Hippocampal formation (tissue), 2 donors: ENCODE measurements around the gene ZNF853.

Experiments
- DNase-seq, 2 donors: peaks; one replicate each; lab custom pipeline; 2025; lab: John Stamatoyannopoulos, UW

Gene ZNF853

DNA sequence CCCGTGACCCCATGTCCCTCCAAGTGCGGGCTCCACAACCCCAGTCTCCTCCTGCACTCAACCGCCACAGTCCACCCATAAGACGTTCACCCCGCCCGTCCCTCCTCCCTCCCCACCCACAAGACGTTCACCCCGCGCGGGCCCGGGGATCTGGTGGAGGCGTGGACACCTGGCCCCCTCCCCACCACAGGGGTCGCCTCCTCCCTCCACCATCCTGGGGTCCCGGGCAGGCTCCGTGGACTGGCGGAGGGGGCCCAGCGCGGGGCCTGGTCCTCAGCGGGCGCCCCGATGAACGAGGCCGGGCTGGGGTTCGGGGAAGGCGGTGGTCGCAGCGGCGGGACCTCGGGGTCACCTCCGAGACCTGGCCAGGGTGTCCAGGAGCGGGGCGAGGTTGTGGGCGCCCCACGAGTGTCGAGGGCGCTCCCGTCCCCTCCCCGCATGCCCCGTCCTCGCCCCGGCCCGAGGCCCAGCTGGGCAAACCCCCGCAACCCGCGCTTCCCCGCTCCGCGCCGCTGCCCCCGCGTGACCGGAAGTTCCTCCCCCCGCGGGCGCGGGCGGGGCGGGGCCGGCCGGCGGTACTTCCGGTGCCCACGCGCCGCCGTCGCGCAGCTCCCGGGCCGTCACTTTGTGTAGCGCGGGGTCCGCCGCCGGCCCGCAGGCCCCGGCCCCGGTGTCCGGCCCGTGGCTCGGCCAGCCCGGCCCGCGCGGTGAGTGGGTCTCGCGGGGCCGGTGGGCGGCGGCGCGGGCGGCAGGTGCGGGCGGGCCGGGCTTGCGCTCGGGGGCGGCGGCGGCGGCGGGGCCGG, 21.5 kb downstream of the ZNF853 start, which contains the start of gene ZNF316:
Gene ZNF316, plus strand, starts transcription at position 578 of the 803 bp plus-strand sequence. CDS start 5,092 bp downstream, outside the sequence.
- peak; percentile 37 to 39 for DNase-seq

DNA sequence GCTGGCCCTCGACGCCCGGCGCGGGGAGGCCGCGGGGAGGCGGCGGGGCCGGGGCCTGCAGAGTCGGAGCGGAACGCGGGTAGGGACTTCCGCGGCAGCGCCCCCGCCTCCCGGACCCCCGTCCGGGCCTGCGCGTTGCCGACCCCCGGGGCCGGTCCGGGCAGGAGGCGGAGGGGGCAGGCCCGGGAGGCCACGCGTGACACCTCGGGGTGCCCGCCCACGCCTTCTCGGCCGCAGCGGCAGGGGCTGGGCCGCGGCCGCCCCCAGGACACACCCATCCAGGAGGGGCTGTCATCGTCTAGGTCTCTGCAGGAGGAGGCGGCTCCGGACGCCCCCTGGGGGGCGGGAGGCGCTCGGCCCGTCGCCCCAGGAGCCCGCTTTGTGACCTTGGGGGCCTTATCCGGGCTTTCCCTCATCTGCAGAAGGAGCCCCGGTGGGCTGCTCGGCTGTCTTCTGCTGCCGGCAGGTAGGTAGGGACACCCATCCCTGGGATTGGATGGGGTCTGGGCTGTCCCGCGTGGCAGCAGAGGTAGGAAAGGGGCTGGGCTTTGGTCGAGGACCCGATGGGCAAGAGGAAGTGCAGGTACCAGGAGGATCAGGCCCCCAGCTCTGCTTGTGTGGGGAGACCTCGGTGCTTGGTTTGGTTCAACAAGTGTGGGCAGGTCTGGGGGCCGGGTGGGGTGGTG, 22.3 kb downstream of the ZNF853 start:
- DNase-seq, result no peak

DNA sequence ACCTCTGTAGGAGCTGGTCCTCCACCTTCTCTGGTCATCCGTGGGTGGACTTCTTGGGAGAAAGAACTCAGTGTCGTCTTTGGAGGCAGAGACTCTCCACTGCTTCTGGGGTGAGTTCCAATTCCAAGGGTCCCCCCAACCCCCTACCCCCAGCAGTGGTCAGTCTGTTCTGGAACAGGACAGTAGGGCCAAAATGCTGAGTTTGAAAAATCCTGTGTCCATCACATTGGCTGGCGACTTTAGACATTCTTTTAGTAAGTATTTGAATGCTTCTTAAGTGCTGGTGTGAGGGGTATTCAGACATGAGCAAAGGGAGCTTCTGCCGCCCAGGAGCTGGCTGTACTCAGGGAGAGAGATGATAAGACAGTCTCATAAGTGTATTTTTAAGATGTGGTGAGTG, 23.6 kb downstream of the ZNF853 start:
- no peak for DNase-seq

DNA sequence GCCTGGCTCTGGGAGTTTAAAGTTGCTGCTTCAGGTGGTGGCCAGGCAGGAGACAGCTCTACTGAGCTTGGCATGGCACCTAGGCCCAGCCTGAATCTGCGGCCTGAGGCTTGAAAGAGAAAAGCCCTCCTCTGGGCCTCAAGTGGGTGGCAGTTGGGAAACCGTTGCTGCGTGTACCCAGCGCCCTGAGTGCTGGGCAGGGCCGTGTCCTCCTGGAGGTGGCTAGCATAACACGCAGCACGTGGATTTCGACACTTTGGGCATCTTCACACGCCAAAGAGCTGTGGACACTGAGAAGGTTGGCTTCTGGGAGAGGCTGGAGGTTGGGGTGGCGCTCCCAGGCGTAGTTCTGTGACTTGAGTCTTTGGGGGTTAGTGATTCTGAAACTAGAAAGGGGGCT, 24.2 kb downstream of the ZNF853 start:
- no peak for DNase-seq

DNA sequence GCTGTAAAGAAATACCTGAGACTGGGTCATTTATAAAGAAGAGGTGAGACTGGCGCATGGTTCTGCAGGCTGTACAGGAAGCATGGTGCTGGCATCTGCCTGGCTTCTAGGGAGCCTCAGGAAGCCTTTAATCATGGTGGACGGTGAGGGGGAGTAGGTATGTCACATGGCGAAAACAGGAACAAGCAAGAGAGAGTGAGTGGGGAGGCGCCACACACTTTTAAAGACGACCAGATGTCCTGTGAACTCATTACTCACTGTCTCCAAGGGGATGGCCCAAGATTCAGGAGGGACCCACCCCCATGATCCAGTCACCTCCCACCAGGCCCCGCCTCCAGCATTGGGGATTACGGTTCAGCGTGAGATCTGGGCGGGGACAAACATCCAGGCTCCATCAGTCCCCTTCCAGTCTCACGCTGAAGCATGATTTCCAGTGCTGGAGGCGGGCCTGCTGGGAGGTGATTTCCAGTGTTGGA, 24.9 kb downstream of the ZNF853 start:
- no peak for DNase-seq

DNA sequence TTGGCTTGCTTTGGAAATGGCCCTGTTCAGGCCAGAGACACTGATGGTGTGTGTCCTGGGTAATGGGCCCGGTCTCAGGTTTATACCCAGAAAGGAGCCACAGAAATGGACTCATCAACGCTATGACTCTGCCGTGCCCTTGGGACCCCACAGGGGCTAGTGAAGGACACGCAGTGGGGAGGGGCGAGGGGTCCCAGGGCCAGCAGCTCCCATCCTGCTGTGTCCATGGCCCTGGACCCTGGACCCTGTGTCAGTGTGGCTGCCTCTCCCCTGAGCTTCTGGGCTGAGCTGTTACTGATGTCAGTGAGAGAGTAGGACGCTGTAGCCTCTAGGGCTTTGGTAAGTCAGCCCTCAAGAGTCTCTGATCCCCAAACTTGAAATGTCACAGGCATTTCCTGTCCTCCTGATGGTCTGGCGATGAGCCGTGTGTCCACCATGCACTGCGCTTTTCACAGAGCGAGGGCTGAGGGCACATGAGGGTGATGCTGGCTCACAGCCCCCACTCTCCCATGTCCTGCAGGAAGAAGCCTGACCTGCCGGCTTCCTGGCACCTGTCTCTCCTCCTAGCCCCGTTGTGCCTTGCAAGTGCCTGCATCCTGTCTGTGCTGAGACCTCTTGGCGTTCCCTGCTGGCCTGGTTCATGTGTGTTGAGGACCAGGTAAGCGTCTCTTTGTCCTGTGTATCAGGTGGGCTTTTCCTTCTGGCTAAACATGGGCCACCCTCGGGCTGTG, 26.1 kb downstream of the ZNF853 start:
- no peak for DNase-seq

DNA sequence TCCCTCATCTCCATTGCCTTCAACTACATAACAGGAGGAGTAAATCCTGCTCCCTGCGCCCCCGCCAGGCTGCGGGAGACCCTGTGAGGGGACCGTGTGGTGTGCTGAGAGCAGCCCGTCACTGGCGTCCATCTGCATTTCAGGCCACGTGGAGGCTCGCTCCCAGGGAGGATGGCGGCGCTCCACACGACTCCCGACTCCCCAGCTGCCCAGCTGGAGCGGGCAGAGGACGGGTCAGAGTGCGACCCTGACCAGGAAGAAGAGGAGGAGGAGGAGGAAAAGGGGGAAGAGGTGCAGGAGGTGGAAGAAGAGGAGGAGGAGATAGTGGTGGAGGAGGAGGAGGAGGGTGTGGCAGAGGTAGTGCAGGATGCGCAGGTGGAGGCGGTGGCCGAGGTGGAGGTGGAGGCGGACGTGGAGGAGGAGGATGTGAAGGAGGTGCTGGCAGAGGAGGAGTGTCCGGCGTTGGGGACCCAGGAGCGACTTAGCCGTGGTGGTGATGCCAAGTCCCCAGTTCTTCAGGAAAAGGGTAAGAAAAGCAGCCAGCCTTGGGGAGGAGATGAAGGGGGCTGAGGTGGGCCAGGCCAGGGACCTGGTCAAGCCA, 26.9 kb downstream of the ZNF853 start:
- DNase-seq, result no peak

DNA sequence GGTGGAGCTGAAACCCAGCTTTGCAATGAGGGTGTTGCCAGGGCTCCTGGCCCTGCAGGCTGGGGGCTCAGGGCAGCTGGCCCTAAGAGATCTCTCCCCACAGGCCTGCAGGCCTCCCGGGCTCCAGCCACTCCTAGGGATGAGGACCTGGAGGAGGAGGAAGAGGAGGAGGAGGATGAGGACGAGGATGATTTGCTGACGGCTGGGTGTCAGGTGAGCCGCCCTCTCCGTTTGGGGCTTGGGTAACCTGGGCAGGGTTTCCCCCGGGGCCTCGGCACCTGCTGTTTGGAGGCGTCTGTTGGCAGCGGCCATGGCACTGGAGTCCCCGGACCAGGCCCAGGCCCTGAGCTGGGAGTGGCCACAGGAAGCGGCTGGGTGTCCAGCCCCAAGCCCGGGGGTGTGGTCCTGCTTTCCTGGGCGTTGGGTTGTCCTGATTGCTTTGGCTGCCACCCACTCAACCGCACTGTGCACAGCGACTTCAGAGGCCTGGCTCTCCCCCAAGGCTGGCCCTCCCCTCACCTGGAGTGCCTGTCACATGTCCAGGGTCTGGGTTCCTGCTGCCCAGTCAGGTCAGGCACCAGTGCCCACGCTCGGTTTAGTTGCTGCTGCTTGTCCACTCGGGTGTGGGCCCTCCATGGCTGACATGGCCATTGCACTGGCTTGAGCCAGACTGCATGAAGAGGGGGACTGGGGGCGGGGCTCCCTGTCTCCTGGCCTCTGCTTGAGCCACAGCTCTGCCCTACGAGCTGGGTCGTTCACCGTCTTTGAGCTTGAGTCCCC, 27.6 kb downstream of the ZNF853 start:
- DNase-seq, result no peak

DNA sequence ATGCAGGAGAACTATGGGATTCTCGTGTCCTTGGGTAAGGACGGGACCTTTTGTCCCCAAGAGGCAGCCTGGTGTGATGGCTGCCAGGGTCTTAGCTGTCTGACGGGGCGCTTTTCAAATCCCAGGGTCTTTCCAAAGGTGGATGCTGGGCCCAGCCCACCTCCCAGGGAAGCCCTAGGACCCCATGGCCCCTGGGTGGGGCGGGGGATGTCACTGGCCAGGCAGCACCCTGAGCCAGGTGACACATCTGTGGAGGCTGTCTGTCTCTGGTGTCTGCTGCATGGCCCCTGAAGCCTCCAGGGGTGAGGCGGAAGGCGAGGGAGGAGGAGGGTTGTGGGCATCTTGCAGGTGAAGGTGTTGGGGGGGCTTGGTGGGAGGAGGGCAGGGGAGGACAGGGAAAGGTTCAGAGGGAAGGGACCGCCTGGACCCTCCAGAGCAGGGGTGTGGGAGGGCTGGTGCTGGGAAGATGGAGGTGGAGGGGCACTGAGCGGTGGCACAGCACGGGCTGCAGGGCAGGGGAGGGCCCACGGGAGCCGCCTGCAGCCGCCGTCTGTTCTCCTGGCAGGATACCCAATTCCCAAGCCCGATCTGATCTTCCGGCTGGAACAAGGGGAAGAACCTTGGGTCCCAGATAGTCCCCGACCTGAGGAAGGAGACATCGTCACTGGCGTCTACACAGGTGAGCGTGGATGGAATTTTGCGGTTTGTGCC, 28.7 kb downstream of the ZNF853 start:
- no peak for DNase-seq

DNA sequence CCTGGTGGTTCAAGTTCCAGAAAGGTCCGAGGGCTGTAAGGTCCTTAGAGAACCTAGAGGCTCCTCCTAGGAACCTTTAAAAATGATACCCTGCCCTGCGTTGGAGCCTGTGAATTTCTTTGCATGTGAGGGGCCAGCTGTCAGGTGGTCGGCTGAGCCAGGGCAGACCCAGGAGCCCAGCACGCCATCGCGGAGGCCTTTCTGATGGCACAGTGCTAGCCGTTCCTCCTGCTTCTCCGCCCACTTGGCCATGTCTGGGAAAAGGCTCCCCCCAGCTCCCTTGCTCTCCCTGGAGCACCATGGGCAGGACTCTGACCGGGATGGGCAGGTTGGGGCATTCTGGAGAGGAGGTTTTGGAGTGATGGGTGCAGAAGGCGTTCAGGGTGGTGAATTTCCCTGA, 29.3 kb downstream of the ZNF853 start:
- no peak for DNase-seq

DNA sequence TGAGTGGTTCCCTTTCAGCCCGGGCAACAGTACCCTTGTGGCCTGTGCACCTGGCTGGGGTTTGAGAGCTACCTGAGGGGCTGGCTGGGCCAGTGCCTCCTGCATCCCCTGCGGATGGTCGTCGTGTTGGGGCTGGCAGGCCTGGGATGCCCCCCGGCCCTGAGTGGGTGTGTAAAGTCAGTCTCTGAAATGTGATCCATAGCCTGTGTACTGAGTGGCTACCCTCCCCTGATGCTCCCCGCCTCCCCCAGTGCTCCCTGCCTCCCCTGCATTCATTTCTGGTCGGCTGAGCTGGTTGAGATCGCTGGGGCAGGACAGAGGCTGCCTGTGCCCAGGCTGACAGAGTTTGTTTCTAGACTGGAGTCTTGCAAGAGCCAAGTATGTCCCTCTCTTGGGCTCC, 31.1 kb downstream of the ZNF853 start:
- no peak for DNase-seq

DNA sequence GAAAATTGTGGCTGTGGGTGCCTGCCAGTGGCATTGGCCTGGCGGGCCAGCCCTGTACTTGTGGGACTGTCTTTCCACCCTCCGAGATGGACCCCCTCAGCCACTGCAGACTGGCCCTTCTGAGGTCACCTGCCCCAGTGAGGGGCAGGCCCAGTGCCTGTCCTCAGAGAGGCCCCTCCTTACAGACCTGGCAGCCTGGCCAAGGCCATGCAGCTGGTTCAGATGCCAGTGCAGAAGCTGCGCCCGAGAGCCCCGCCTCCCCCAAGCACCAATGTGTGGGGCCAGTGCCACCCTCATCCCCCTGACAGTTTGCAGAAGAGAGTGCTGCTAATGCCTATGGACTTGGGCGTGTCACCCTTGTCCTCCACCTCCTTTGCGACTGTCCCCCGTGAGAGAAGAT, 31.7 kb downstream of the ZNF853 start:
- DNase-seq, result no peak

DNA sequence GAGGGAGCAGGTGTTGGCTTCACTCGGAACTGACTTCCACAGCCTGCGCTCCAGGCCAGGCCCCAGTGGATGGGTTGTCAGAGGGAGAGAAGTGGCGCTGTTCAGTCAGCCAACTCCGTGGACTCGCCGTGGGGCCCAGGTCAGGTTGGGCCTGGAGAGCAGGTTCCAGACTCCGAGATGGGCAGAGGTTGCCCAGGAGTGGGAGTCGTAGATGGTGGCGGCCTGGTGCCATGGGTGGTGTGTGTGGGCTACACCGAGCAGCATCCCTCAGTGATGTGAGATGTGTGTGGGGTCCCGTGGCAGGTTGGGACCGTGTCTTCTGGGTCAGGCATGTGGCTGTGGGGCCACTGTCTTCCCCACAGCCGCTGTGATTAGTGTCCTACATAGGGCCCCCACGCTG, 32.1 kb downstream of the ZNF853 start:
- no peak for DNase-seq

DNA sequence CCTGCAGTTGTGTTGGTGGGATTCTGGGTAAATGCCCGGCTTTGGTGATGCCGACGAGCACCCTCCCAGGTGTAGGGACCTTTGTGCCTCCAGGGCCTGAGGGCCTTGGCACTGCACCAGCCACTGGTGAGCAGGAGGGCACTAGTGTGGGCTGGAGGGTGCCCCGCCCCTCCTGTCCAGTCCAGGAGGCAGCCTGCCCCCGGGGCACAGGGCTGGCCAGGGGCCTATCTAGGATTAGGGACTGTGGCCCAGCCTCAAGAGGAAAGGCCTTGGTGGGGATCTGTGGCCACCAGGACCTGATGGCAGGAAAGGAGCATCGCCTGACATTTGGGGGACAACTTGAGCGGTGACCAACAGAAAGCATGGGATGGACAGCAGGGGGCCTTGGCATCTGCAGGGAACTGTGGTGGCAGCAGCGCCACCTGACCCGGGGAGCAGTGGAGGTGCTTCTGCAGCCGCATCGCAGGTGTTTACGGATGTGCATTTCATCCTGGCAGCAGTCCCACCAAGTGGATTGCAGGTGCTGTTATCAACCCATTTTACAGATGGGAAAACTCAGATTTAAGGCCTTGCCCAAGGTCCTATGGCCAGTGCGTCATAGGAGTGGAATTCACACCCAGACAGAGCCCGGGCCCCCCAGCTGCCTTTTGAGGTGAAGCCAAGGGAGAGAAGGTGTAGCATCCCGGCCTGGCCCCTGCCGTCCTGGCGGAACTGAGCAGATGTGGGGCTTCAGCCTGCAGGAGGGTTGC, 32.8 kb downstream of the ZNF853 start:
- DNase-seq, result no peak

DNA sequence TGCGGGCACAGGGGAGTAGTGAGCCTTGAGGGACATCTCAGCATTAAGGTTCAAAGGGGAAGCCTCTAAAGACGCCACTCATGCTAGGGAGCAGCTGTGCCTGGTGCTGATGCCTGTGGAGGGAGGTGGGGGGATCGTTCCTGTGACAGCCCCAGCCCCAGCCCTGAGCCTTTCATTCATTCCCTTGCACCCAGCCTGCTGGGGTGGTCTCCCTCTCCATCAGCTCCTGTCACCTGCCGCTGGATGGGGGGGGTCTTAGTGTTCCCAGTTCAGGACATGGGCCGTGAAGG, 33.4 kb downstream of the ZNF853 start:
- no peak for DNase-seq

DNA sequence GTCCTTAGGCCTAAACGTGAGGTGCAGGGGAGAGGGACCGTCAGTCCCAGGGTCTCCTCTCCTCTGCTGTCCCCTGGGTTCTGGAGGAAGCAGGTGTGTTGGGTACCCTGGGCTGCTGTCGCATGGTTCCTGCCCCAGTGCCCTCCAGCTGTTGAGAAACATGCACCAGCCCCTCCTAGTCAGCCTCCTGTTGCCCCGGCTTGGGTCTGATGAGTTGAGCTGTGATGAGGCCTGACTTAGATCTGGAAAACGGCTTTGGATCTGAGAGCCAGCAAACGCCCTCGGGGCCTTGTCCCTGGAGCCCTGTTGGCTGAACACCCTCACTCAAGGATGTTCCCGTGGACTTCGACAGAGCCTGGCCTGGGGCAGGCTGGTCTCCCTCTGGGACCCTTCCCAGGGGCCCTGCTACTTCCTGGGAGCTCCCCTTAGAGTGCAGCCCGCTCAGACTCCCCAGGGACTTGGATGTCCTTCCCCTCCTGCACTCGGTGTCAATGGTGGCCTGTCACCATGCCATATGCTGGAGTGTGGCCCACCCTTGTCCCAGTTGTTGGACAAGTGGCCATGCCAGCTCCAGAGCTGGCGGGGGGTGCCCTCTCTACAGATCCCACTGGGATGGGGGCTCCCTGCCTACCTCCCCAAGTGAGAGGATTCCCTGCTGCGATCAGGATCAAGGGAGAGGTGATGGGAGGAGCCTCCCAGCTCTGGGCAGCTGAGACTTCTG, 34.0 kb downstream of the ZNF853 start:
- no peak for DNase-seq

DNA sequence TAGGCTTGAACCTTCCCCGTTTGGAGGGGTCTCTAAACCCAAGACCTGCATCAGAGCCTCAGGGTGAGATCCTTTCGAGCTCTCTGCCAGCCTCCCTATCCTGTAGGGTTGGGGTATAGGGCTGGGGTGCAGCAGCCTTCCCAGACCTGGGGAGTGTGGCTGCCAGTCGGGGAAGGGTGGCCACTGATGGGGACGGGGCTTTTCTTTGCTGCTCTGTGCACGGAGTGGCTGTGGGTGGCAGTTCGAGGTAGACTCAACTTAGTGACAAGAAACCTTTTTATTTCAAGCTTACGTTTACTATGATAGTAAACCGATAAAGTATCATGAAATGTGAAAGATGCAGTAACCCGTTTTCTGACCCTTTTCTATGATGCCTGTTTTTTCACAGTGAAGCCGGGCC, 34.7 kb downstream of the ZNF853 start:
- no peak for DNase-seq

DNA sequence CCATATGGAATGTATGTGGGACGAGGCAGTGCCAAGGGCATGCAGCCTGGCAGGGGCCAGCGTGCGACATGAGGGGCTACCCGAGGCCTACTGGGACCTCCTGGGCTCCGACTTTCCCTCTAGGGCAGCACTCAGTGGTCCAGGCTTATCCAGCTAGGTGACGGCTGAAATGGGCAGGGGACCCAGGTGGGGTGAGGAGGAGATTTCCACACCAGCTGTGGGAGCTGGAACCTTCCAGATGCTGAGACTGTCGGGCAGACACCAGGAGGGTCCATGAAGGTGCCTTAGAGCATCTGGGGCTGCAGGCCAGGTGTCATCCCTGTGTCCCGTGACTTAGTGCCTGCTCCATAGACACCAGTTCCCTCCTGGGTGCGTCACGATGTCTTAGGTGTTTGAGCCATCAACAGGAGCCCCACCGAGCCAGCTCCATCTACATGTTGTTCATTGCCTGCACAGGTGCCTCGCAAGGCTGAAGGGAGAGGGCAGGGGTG, 35.2 kb downstream of the ZNF853 start:
- no peak for DNase-seq

DNA sequence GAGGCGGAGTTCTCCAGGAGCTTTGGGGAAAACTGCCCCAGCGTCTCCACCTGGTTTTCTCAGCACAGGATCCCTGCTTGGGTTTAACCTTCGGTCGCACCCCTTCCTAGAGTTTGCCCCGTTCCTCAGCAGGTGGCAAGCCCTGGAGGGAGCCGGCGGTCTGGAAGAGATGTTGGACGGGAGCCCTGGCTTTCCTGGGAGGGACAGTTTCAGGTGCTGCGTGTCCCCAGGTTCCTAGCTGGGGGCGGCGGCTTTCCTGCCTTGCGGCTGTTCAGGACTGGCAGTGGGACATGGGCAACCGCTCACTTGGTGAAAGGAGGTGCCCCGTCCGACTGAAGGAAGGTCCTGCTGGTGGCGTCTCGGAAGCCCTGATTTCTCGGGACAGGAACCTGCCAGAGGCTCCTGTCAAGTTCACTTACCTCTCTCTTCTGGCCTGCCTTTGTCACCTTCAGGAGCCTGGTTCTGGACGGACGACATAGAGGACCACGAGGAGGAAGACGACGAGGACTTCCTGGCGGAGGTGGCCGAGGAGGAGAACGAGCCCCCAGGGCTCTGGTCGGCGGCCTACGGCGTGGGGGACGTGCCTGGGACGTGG, 36.5 kb downstream of the ZNF853 start:
- no peak for DNase-seq
